ENCODE data around the gene UFM1.

GRCh38 chr13:38338089-38338488 lies 11.6 kb upstream of the UFM1 start:
- TF ChIP-seq CTCF (IDR thresholded peaks at IDR 0.05): no peak
- TF ChIP-seq POLR2A (IDR thresholded peaks at IDR 0.05): no peak

Measured in adrenal gland (tissue), 5 donors.